CD4-positive, alpha-beta T cell treated with Interleukin-21 for 1 hour (primary cell): ENCODE measurements around the gene ADGRA3.
"Not testable (repeated sequence)": the region's sequence is repeated elsewhere in the genome, so short reads cannot be mapped to it uniquely, and the experiment has no call there.

ENCODE experiments used
- DNase-seq: peaks from one replicate; pipeline ENCODE4 v3.0.0-alpha.2; 2020

ADGRA3 gene

GRCh38 chr4:22478426-22478825 is 37.4 kb downstream of the ADGRA3 start:
- DNase-seq, result no peak

GRCh38 chr4:22477813-22478182 is 38.1 kb downstream of the ADGRA3 start:
- no peak for DNase-seq

- DNase-seq, result no peak
Observed at GRCh38 chr4:22477136-22477812, 38.6 kb downstream of the ADGRA3 start.

GRCh38 chr4:22476011-22476410 is 39.9 kb downstream of the ADGRA3 start:
- DNase-seq, result no peak

GRCh38 chr4:22475311-22475646 is 40.6 kb downstream of the ADGRA3 start:
- not testable (repeated sequence) for DNase-seq

GRCh38 chr4:22474636-22475310 is 41.1 kb downstream of the ADGRA3 start:
- DNase-seq, result no peak

- DNase-seq, result no peak
Observed at GRCh38 chr4:22473268-22473667, 42.6 kb downstream of the ADGRA3 start.

- DNase-seq, result no peak
Observed at GRCh38 chr4:22471999-22472461, 43.8 kb downstream of the ADGRA3 start.

GRCh38 chr4:22471419-22471818 is 44.4 kb downstream of the ADGRA3 start:
- DNase-seq, result no peak

GRCh38 chr4:22466581-22466980 is 49.3 kb downstream of the ADGRA3 start:
- no peak for DNase-seq

GRCh38 chr4:22465996-22466395 is 49.9 kb downstream of the ADGRA3 start:
- no peak for DNase-seq

- DNase-seq, result no peak
Observed at GRCh38 chr4:22465349-22465748, 50.5 kb downstream of the ADGRA3 start.

- DNase-seq, result no peak
Observed at GRCh38 chr4:22463179-22463578, 52.7 kb downstream of the ADGRA3 start.

- no peak for DNase-seq
Observed at GRCh38 chr4:22462688-22463087, 53.2 kb downstream of the ADGRA3 start.

GRCh38 chr4:22460266-22460665 is 55.6 kb downstream of the ADGRA3 start:
- DNase-seq, result no peak

GRCh38 chr4:22458098-22458497 is 57.8 kb downstream of the ADGRA3 start:
- no peak for DNase-seq

- DNase-seq, result no peak
Observed at GRCh38 chr4:22457348-22457747, 58.5 kb downstream of the ADGRA3 start.

- DNase-seq, result no peak
Observed at GRCh38 chr4:22456291-22456690, 59.6 kb downstream of the ADGRA3 start.

- DNase-seq, result no peak
Observed at GRCh38 chr4:22454955-22455354, 60.9 kb downstream of the ADGRA3 start.

GRCh38 chr4:22454216-22454838 is 61.5 kb downstream of the ADGRA3 start:
- DNase-seq, result no peak

GRCh38 chr4:22444813-22445212 is 71.1 kb downstream of the ADGRA3 start:
- no peak for DNase-seq

GRCh38 chr4:22442956-22443355 is 72.9 kb downstream of the ADGRA3 start:
- no peak for DNase-seq

GRCh38 chr4:22440999-22441398 is 74.9 kb downstream of the ADGRA3 start:
- no peak for DNase-seq

- no peak for DNase-seq
Observed at GRCh38 chr4:22439947-22440346, 75.9 kb downstream of the ADGRA3 start.
